ENCODE results near the gene EYS.
"Not testable (repeated sequence)": the region's sequence is repeated elsewhere in the genome, so short reads cannot be mapped to it uniquely, and the experiment has no call there.

EYS gene

DNA sequence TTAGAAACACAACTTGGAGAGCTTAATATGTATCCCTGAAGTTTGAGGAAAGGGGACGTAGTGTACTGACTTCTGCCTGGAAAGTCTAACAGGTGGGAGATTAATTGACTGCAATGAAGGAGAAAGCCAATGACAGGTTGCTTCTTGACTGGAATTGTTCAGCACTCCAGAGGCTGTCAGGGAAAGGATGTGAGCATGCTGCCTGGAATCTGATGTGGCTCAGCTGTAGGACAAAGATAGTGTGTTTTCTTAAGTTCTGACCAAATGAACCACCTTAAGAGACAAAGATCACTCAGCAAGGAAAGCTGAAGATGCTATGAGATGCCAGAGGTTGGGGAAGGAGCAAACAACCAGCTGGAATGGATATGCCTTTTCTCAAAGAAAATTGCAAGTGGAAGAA lies 1885.6 kb downstream of the EYS start:
- no peak for DNase-seq (ENCODE audit: low read depth in 2 of 2)

- no peak for DNase-seq (ENCODE audit: low read depth in 2 of 2)
These were observed 1887.2 kb downstream of the EYS start for GRCh38 chr6:63819831-63820230.

DNA sequence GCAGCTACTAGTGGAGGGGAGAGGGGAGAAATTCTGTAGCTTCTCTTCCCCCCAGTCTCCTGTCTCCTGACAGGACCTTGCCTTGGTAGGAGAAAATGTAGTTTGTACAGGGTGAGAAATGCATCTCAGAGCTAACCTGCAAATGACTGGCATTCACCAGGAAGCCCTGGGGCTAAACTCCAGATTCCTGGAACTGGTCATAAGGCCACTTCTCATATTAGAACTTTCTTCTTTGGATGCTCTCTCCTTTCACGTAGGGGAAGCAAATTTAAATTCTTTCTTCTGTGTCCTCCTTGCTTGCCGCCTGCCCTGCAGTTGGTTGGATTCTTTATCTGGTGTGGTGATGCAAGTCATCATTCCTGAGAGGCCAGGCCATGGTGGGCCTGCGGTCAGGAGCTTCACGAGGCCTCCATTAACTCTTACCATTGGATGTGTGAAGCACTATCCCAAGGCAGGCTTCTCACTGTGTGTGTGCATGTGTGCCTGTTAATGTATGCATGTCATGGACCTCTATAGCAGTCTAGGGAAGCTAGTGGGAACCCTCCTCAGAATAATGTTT lies 1889.5 kb downstream of the EYS start:
- no peak for DNase-seq (ENCODE audit: low read depth in 2 of 2)

DNA sequence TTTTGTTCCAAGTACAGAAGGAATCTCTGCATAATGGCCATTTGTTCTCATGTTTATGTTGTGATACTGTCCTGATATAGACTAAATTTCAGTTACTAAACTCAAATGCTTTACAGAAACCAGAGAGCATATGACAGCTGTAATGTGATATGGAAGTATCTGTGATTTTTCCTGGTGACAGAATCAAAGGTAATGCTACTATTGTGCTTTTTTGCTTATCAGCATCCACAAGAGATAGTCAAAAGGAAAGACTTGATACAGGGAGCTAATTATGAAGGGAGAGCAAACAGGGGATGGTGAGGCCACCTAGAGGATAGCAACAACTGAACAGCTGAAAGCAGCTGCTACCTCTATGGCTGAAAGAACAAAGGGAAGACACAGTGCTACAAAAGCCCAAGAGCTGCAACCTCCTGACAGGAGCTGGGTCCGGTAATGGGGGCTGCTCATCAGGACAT lies 1890.0 kb downstream of the EYS start:
- DNase-seq (ENCODE audit: low read depth in 2 of 2), result no peak

DNA sequence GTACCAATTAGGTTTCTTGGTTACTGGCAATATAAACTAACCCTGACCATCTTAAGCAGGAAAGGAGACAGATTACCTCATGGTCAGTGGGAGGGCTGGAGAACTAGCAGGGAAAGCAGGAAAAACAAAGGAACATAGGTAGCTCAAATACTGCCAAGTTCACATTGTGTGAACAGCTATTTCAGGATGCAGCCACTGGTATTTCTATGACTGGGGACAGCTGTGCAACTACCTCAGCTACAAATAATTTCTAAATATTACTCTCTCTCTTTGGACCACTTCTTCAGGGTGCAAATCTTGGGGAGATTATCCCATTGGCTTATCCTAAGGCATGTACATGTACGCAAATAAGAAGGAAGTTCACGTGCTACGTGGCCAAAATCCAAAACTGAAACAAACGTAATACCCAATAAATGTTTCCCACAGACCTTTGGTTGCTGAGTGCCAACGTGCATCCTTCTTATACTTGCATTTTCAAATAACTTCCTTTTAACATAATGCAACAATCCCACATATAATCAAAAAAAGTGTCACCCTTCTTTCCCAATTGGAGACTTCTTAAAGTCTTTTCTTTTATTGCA lies 1890.5 kb downstream of the EYS start:
- DNase-seq (ENCODE audit: low read depth in 2 of 2), result no peak

- DNase-seq (ENCODE audit: low read depth in 2 of 2), result no peak
These were observed 1892.6 kb downstream of the EYS start for GRCh38 chr6:63814459-63814858.

GRCh38 chr6:63813566-63814120 lies 1893.4 kb downstream of the EYS start:
- DNase-seq (ENCODE audit: low read depth in 2 of 2), result no peak

- DNase-seq (ENCODE audit: low read depth in 2 of 2), result no peak
These were observed 1898.5 kb downstream of the EYS start for GRCh38 chr6:63808576-63808975.

DNA sequence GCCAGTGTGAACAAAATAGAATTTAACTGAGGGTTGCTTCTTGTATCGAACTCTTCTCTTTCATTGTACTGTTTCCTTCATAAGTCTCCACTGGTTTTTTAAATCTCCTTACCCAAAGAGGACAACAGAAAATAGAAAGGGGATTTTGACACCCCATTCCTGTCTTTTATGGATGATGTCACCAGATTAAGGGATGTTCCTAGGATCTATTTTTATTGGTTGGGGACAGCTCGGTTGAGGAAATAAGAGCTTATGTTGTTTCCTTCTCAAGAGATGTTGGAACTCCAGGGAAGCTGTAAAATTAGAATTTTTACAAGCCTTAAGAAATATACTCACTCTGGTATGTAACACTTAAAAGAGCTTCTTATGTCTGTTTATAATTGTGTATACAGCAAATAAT lies 1900.0 kb downstream of the EYS start:
- DNase-seq (ENCODE audit: low read depth in 2 of 2), result no peak

GRCh38 chr6:63806573-63806913 lies 1900.5 kb downstream of the EYS start:
- no peak for DNase-seq (ENCODE audit: low read depth in 2 of 2)

- DNase-seq (ENCODE audit: low read depth in 2 of 2), result no peak
These were observed 1901.0 kb downstream of the EYS start for GRCh38 chr6:63805808-63806572.

DNA sequence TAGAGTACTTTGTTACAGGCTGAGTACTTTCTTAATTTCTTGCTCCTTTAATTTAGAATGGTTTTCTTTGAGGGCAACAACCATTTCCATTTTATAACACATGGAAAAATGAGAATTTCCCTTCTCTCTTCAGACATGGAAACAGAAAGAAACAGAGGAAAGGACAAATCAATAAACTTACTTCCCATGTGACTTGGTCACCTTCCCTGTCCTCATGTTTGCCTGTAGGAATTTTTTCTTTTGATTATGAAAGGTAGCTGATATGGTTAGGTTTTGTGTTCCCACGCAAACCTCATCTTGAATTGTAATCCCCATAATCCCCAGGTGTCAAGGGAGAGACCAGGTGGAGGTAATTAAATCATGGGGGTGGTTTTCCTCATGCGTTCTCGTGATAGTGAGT lies 1901.7 kb downstream of the EYS start:
- no peak for DNase-seq (ENCODE audit: low read depth in 2 of 2)

- no peak for DNase-seq (ENCODE audit: low read depth in 2 of 2)
These were observed 1902.6 kb downstream of the EYS start for GRCh38 chr6:63804381-63804956.

- no peak for DNase-seq (ENCODE audit: low read depth in 2 of 2)
These were observed 1903.7 kb downstream of the EYS start for GRCh38 chr6:63803371-63803770.

GRCh38 chr6:63802606-63803206 lies 1904.3 kb downstream of the EYS start:
- DNase-seq (ENCODE audit: low read depth in 2 of 2), result no peak

GRCh38 chr6:63800386-63800785 lies 1906.6 kb downstream of the EYS start:
- not testable (repeated sequence) for DNase-seq (ENCODE audit: low read depth in 2 of 2)

GRCh38 chr6:63799813-63800212 lies 1907.2 kb downstream of the EYS start:
- no peak for DNase-seq (ENCODE audit: low read depth in 2 of 2)

GRCh38 chr6:63799313-63799712 lies 1907.7 kb downstream of the EYS start:
- no peak for DNase-seq (ENCODE audit: low read depth in 2 of 2)

GRCh38 chr6:63798378-63798777 lies 1908.6 kb downstream of the EYS start:
- DNase-seq (ENCODE audit: low read depth in 2 of 2), result no peak

- no peak for DNase-seq (ENCODE audit: low read depth in 2 of 2)
These were observed 1909.3 kb downstream of the EYS start for GRCh38 chr6:63797721-63798120.

GRCh38 chr6:63795826-63796225 lies 1911.2 kb downstream of the EYS start:
- DNase-seq (ENCODE audit: low read depth in 2 of 2), result no peak

DNA sequence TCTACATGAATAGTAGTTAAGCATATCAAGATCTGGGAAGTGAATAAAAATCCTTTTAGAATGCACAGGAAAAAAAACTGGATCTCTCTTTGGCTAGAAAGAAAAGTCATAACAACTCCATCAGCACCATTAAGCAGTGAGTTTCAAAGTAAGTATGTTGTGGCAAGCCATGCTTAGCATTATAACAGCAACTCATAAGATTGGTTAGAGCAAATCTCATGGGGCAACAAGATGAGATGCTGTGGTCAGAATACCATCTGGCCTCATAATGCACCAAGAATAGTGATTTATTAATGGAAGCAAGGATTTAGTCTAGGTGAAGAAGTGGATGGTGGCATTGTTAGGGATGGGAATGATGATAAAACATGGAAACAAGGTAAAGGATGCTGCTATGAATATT lies 1912.0 kb downstream of the EYS start:
- DNase-seq (ENCODE audit: low read depth in 2 of 2), result no peak
